CD14-positive monocyte (primary cell): Measurements from ENCODE around the gene PAX7. TPM values are rescaled to one million over a fixed set of nuclear protein-coding genes. Genes with fewer than 3 reads are reported as not detected.
A peak's percentile ranks its signal among the peaks of the same experiment; 100 is the strongest.

Source experiments
- DNase-seq, 3 donors: peaks; one replicate each; pipeline ENCODE4 v3.0.0-alpha.2; 2011 to 2022
- H2AFZ ChIP-seq: 2 replicates; pipeline ENCODE4 v1.6.0; 2012; ENCODE audit warnings: mild to moderate bottlenecking, low read depth, low read length, inconsistent platforms; ENCODE audit not compliant: insufficient read depth, poor library complexity, severe bottlenecking
- H3K27ac ChIP-seq, 2 donors: 1 replicate in 1 of 2; 2 replicates in 1 of 2; pipeline ENCODE4 v1.5.1; 2012 to 2013; ENCODE audit warnings: low read length in 2 of 2, control low read depth in 1 of 2, inconsistent platforms in 1 of 2, low read depth in 1 of 2, mild to moderate bottlenecking in 1 of 2
- H3K27me3 ChIP-seq, 2 donors: one replicate each; pipeline versions ENCODE4 v1.6.0 to v1.6.1; 2011 to 2013; ENCODE audit warnings: low read length in 2 of 2; ENCODE audit not compliant: control insufficient read depth in 2 of 2, insufficient read depth in 2 of 2
- H3K36me3 ChIP-seq, 2 donors: replicated peaks in 1 of 2; 1 replicate in 1 of 2; 2 replicates in 1 of 2; pipeline versions ENCODE4 v1.5.1 to v1.6.1; 2012 to 2013; ENCODE audit warnings: low read length in 2 of 2, control low read depth in 1 of 2, inconsistent platforms in 1 of 2, mild to moderate bottlenecking in 1 of 2; ENCODE audit not compliant: insufficient read depth in 2 of 2, control insufficient read depth in 1 of 2
- H3K4me1 ChIP-seq, 2 donors: 1 replicate in 1 of 2; 2 replicates in 1 of 2; pipeline versions ENCODE4 v1.5.1 to v1.6.1; 2012 to 2013; ENCODE audit warnings: low read length in 2 of 2, control low read depth in 1 of 2, inconsistent platforms in 1 of 2, mild to moderate bottlenecking in 1 of 2, moderate library complexity in 1 of 2; ENCODE audit not compliant: insufficient read depth in 2 of 2, control insufficient read depth in 1 of 2
- H3K4me2 ChIP-seq: replicated peaks from 2 replicates; pipeline ENCODE3; 2012; ENCODE audit warnings: low read length, moderate library complexity, mild to moderate bottlenecking; ENCODE audit not compliant: poor library complexity, severe bottlenecking; ENCODE audit errors: extremely low read depth
- H3K4me3 ChIP-seq, 3 experiments: fragments of 200-600 bp in 1 of 3; sonication (generic) in 1 of 3; replicated peaks in 1 of 3; 1 replicate in 2 of 3; 2 replicates in 1 of 3; pipeline ENCODE4 v1.5.1; 2011 to 2013; ENCODE audit warnings: low read length in 3 of 3, mild to moderate bottlenecking in 3 of 3, control low read depth in 2 of 3, low read depth in 2 of 3, inconsistent platforms in 1 of 3, moderate library complexity in 1 of 3
- H3K79me2 ChIP-seq: 2 replicates; pipeline ENCODE4 v1.6.0; 2012; ENCODE audit warnings: mild to moderate bottlenecking, control low read depth, inconsistent platforms, low read length, moderate library complexity; ENCODE audit not compliant: insufficient read depth
- H3K9ac ChIP-seq: 2 replicates; pipeline ENCODE4 v1.6.0; 2017; ENCODE audit warnings: low read length, mild to moderate bottlenecking; ENCODE audit not compliant: insufficient read depth, poor library complexity, severe bottlenecking
- H3K9me3 ChIP-seq, 2 donors: replicated peaks in 1 of 2; 1 replicate in 1 of 2; 2 replicates in 1 of 2; pipeline versions ENCODE4 v1.5.1 to v1.6.1; 2012 to 2013; ENCODE audit warnings: low read length in 2 of 2, control low read depth in 1 of 2; ENCODE audit not compliant: control insufficient read depth in 1 of 2, insufficient read depth in 1 of 2
- H4K20me1 ChIP-seq: 2 replicates; pipeline ENCODE4 v1.6.0; 2012; ENCODE audit warnings: mild to moderate bottlenecking, low read length, control low read depth, moderate library complexity; ENCODE audit not compliant: insufficient read depth
- H3K27ac Mint-ChIP-seq, 7 donors: one replicate each; pipeline ENCODE4 v1.8.0; 2020; ENCODE audit warnings: mild to moderate bottlenecking in 7 of 7, mixed read lengths in 7 of 7, moderate library complexity in 6 of 7, inconsistent platforms in 2 of 7
- H3K27me3 Mint-ChIP-seq, 3 donors: one replicate each; pipeline ENCODE4 v1.8.0; 2021 to 2022; ENCODE audit warnings: low read depth in 3 of 3, mild to moderate bottlenecking in 3 of 3, mixed read lengths in 3 of 3, moderate library complexity in 3 of 3, inconsistent platforms in 1 of 3
- H3K36me3 Mint-ChIP-seq, 2 donors: one replicate each; pipeline ENCODE4 v1.8.0; 2020; ENCODE audit warnings: mixed read lengths in 2 of 2, inconsistent platforms in 1 of 2, mild to moderate bottlenecking in 1 of 2
- H3K4me1 Mint-ChIP-seq: one replicate; pipeline ENCODE4 v1.8.0; 2020; ENCODE audit warnings: mild to moderate bottlenecking, mixed read lengths
- H3K4me3 Mint-ChIP-seq, 2 donors: one replicate each; pipeline ENCODE4 v1.8.0; 2020; ENCODE audit warnings: mild to moderate bottlenecking in 2 of 2, mixed read lengths in 2 of 2, moderate library complexity in 1 of 2
- H3K9me3 Mint-ChIP-seq, 7 donors: one replicate each; pipeline ENCODE4 v1.8.0; 2020 to 2022; ENCODE audit warnings: mixed read lengths in 7 of 7, mild to moderate bottlenecking in 6 of 7, moderate library complexity in 6 of 7, inconsistent platforms in 2 of 7
- CTCF ChIP-seq: fragments of 200-600 bp; IDR thresholded peaks from one replicate; pipeline ENCODE4 v1.8.0; 2022; ENCODE audit warnings: antibody characterized with exemption, mild to moderate bottlenecking
- WGBS: methylation state at CpG from one replicate; pipeline ENCODE4 v1.1.5; 2013; ENCODE audit warnings: missing lambda C conversion rate; ENCODE audit not compliant: insufficient coverage; 5-methylcytosine and 5-hydroxymethylcytosine counted together
- intact Hi-C, 2 donors: fragments of 100-400 bp; cut with micrococcal nuclease; formaldehyde crosslinking; loops; one replicate each; pipeline versions ENCODE4 v1.15.0 to v1.15.1; 2023
- polyA plus RNA-seq, 3 donors: library from polyadenylated mRNA; depleted of rRNA in 1 of 3; unstranded in 2 of 3; stranded (reverse) in 1 of 3; fragments of 300-500 nt in 2 of 3; fragments of >200 nt in 1 of 3; fragmentation: Illumina TruSeq in 2 of 3; gene quantifications; 1 replicate in 2 of 3; 2 replicates in 1 of 3; pipeline ENCODE4 v1.2.3, GENCODE V29; 2012 to 2021

Gene PAX7
- polyA plus RNA-seq, 3 donors = not detected

- Histone ChIP-seq H3K27me3 (peaks cover 86 to 97% of the 10 kb centered on the region in 2 donors), H3K27ac (no peak overlapping the region), H3K4me2 (no peak overlapping the region), H2AFZ (no peak overlapping the region), H3K79me2 (no peaks in the 10 kb centered on the region), H3K4me3 (no peak overlapping the region), H4K20me1 (no peaks in the 10 kb centered on the region), H3K36me3 (no peaks in the 10 kb centered on the region), H3K4me1 (no peaks in the 10 kb centered on the region), H3K9me3 (peaks cover 0 to 54% of the 10 kb centered on the region in 2 donors), H3K9ac (no peak overlapping the region)
- 12% methylated on average over 8 of the region's 15 CpGs for WGBS
- no peak for DNase-seq
- Mint-ChIP-seq H3K4me3 (peak overlapping the region in 1 of 2 donors; percentile 80), H3K27ac (no peak overlapping the region), H3K36me3 (peaks cover 2 to 3% of the 10 kb centered on the region in 2 donors), H3K27me3 (peaks cover 97 to 100% (median 99%) of the 10 kb centered on the region in 3 donors), H3K9me3 (peaks cover 0 to 24% (median 14%) of the 10 kb centered on the region in 7 donors), H3K4me1 (no peaks in the 10 kb centered on the region)
- TF ChIP-seq CTCF = no peak
- intact Hi-C loops = no loop called here
Measured at GRCh38 chr1:18633422-18634155, 2.9 kb downstream of the PAX7 start.

- peak overlapping the region in 1 of 7 donors; percentile 44 for H3K27ac Mint-ChIP-seq
- peaks cover 3% of the 10 kb centered on the region in 2 donors for H3K36me3 Mint-ChIP-seq
- H3K9me3 ChIP-seq = peaks cover 0 to 59% of the 10 kb centered on the region in 2 donors
- H3K4me3 Mint-ChIP-seq = peak overlapping the region in 1 of 2 donors; percentile 80
- no peak overlapping the region for H3K9ac ChIP-seq
- no peak for DNase-seq
- no peak for TF ChIP-seq CTCF
- peaks cover 87 to 97% of the 10 kb centered on the region in 2 donors for H3K27me3 ChIP-seq
- no peaks in the 10 kb centered on the region for H3K4me1 ChIP-seq
- H3K4me1 Mint-ChIP-seq = no peaks in the 10 kb centered on the region
- H3K79me2 ChIP-seq = no peaks in the 10 kb centered on the region
- 2% methylated on average over 14 of the region's 16 CpGs for WGBS
- H3K4me2 ChIP-seq = no peak overlapping the region
- no peaks in the 10 kb centered on the region for H3K36me3 ChIP-seq
- intact Hi-C loops = no loop called here
- H2AFZ ChIP-seq = no peak overlapping the region
- peaks cover 0 to 26% (median 14%) of the 10 kb centered on the region in 7 donors for H3K9me3 Mint-ChIP-seq
- H3K4me3 ChIP-seq = no peak overlapping the region
- peaks cover 98 to 100% (median 99%) of the 10 kb centered on the region in 3 donors for H3K27me3 Mint-ChIP-seq
- no peak overlapping the region for H3K27ac ChIP-seq
- no peaks in the 10 kb centered on the region for H4K20me1 ChIP-seq
Measured at GRCh38 chr1:18634276-18634675, 3.6 kb downstream of the PAX7 start.
